ENCODE results near the gene CEMIP.

DNA sequence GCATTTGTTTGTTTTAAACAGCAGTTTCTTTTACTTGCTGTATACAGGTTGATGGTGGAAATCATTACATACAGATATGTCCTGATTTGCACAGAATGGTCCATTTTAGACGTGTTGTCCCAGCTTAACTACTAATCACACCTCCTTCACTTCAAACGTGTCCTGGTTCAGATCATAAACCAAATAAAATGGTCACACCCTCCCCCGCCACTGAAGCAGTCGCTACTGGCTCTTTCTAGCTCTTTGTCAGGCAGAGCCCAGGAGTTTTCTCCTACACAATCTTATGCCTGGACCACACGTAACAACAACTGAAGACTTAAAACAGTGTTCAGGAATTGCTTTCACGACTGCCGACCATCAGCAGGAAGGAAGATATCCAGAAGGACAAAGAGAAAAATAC lies 136.9 kb downstream of the CEMIP start:
- no peak for TF ChIP-seq POLR2AphosphoS5 (IDR thresholded peaks at IDR 0.05; ENCODE audit: low read depth)
- TF ChIP-seq, protein P1, sequence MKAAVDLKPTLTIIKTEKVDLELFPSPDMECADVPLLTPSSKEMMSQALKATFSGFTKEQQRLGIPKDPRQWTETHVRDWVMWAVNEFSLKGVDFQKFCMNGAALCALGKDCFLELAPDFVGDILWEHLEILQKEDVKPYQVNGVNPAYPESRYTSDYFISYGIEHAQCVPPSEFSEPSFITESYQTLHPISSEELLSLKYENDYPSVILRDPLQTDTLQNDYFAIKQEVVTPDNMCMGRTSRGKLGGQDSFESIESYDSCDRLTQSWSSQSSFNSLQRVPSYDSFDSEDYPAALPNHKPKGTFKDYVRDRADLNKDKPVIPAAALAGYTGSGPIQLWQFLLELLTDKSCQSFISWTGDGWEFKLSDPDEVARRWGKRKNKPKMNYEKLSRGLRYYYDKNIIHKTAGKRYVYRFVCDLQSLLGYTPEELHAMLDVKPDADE (IDR thresholded peaks at IDR 0.05): no peak
- TF ChIP-seq, protein P2, sequence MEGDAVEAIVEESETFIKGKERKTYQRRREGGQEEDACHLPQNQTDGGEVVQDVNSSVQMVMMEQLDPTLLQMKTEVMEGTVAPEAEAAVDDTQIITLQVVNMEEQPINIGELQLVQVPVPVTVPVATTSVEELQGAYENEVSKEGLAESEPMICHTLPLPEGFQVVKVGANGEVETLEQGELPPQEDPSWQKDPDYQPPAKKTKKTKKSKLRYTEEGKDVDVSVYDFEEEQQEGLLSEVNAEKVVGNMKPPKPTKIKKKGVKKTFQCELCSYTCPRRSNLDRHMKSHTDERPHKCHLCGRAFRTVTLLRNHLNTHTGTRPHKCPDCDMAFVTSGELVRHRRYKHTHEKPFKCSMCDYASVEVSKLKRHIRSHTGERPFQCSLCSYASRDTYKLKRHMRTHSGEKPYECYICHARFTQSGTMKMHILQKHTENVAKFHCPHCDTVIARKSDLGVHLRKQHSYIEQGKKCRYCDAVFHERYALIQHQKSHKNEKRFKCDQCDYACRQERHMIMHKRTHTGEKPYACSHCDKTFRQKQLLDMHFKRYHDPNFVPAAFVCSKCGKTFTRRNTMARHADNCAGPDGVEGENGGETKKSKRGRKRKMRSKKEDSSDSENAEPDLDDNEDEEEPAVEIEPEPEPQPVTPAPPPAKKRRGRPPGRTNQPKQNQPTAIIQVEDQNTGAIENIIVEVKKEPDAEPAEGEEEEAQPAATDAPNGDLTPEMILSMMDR (conservative IDR thresholded peaks at IDR 0.05; ENCODE audit: low read depth in 2 of 2): no peak
- no peak for TF ChIP-seq CREB1 (CRISPR knock-in tag; IDR thresholded peaks at IDR 0.05; ENCODE audit: low read depth)
- no peak for TF ChIP-seq EZH2 (IDR thresholded peaks at IDR 0.05; ENCODE audit: low read depth, unreplicated experiment)
- no peak for TF ChIP-seq JUNB (IDR thresholded peaks at IDR 0.05; ENCODE audit: unreplicated experiment)
